NB4 (cell line): Measurements from ENCODE around the gene UTS2R.

Experiments
- DNase-seq: peaks from one replicate; pipeline ENCODE4 v3.0.0; 2010; ENCODE audit warnings: low read depth
- H3K4me3 ChIP-seq: one replicate; pipeline ENCODE4 v1.5.1; 2011; ENCODE audit warnings: mild to moderate bottlenecking, low read depth, low read length, moderate library complexity
- CTCF ChIP-seq: IDR thresholded peaks from one replicate; pipeline ENCODE4 v1.5.1; 2012; ENCODE audit warnings: low read depth, low read length
- MAX ChIP-seq: IDR thresholded peaks from 2 replicates; pipeline ENCODE4 v1.6.1; 2011; ENCODE audit warnings: low read depth, low read length
- MYC ChIP-seq: IDR thresholded peaks from 2 replicates; pipeline ENCODE4 v1.6.1; 2011; ENCODE audit warnings: low read depth, low read length
- POLR2A ChIP-seq: IDR thresholded peaks from 2 replicates; pipeline ENCODE4 v1.6.1; 2011; ENCODE audit warnings: mild to moderate bottlenecking; ENCODE audit not compliant: insufficient read length; ENCODE audit errors: extremely low read depth

Gene UTS2R

GRCh38 chr17:82348434-82348833 lies 23.1 kb upstream of the UTS2R start:
- no peak for TF ChIP-seq CTCF
- TF ChIP-seq POLR2A: no peak
- TF ChIP-seq MYC: no peak
- TF ChIP-seq MAX: no peak
- DNase-seq: no peak
- H3K4me3 ChIP-seq: no peak overlapping the region

- TF ChIP-seq MAX: no peak
- no peak overlapping the region for H3K4me3 ChIP-seq
- no peak for DNase-seq
Measured at GRCh38 chr17:82348866-82349265, 22.7 kb upstream of the UTS2R start.

GRCh38 chr17:82349287-82349701 lies 22.3 kb upstream of the UTS2R start:
- TF ChIP-seq CTCF (no peak), POLR2A (no peak), MAX (no peak), MYC (no peak)
- DNase-seq: no peak
- no peak overlapping the region for H3K4me3 ChIP-seq

- DNase-seq: peak; percentile 31
- no peak overlapping the region for H3K4me3 ChIP-seq
- TF ChIP-seq MYC (no peak), CTCF (no peak), MAX (no peak), POLR2A (no peak)
Measured at GRCh38 chr17:82350182-82351030, 21.2 kb upstream of the UTS2R start.

- no peak for DNase-seq
- H3K4me3 ChIP-seq: no peak overlapping the region
- TF ChIP-seq POLR2A (no peak), MAX (no peak), MYC (no peak), CTCF (no peak)
Measured at GRCh38 chr17:82351254-82351712, 20.3 kb upstream of the UTS2R start.

- peak; percentile 90 for DNase-seq
- peak; percentile 34; the same call in 1 of the 2 replicates for TF ChIP-seq MYC
- peak; percentile 83 for TF ChIP-seq CTCF
- peak; percentile 53; the same call in 1 of the 2 replicates for TF ChIP-seq MAX
- no peak for TF ChIP-seq POLR2A
- H3K4me3 ChIP-seq: no peak overlapping the region
Measured at GRCh38 chr17:82351713-82352488, 19.7 kb upstream of the UTS2R start.
